Measurements from ENCODE around the gene F5.

F5 gene

DNA sequence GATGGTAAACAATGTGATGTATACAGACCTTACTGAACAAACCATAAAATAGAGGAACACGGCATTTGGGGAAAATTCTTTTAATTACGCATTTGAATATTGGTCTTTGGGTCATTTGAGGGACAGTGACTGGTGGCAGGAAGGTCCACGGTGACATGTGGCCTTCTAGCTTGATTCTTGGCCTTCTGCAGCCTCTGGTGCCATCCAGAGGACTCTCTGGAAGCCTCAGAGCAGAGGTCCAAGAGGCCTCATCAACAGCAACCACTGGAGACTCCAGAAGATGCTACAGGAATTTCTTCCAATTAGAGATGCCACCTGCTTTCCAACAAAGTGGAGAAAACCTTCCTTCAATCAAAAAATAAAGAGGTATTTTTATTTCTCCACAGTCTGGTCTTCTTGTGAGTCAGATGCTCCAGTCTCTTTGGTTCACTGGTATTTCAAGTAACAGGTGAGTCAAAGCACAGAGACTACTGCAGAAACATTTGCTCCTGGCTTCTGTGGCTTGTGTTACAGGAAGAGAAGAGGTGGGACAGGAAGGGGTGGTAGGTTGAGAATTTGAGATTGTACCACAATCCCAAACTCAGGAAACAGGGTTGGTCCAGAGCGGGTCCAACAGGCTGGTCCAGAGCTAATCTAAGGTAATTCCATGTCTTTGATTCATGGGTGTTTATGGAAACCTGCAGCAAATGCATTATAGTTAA is 2.7 kb upstream of the F5 start:
- DNase-seq (ENCODE audit: low spot score) = no peak

- no peak for DNase-seq (ENCODE audit: low spot score)
Measured at GRCh38 chr1:169588112-169588511, 1.8 kb upstream of the F5 start.

- DNase-seq (ENCODE audit: low spot score) = no peak
Measured at GRCh38 chr1:169586067-169586394, 250 bp downstream of the F5 start.

DNA sequence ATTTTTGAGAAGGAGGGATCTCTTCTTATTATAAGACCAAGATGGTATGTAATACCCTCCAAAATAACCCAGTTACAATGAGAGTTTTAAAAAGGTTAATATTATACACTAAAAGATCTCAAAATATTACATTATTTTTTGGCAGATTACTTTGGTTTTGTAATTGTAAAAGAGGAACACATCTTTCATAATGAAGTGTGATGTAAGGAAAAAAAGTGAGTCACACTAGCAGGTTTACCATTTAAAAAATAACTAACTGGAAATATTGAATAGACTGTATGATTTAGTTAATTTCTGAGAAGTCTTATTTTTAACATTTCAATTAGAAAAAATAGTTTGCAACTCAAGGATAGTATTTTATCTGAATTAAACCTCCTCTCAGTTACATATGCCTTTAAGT is 1.1 kb downstream of the F5 start:
- no peak for DNase-seq (ENCODE audit: low spot score)

GRCh38 chr1:169584483-169585144 is 1.7 kb downstream of the F5 start:
- DNase-seq (ENCODE audit: low spot score) = no peak

DNA sequence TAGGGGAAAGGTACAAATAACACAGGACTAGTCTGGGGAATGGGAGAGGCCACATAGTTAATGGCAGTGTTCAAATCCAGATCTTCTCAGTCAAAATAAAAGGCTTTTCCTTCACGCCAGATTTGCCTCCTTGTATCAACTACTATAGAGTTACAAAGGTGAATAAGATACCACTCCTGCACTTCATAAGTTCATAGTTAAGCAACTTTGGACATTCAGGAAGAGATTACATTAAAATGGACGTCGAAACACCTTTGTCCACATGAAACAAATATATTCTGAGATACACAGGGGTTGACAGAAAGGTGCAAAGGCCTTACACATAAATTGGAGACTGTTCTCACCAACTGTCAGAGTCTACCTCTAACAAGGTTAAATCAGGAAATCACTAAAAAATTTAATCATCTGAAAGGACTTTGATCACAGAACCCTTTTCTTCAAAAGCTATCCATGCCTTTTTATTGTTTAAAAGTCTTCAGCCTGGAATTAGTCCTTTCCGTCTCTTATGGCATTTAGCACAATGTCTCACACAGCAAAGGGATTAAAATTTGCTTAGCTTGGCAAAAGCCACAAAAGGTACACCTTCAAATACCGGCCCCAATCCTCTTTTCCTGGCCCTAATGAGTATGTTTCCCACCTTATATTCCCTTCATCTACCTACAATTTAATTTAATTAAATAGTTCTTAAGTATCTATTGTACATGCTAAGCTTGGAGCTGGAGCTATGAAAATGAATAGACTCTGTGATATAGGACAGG is 8.1 kb downstream of the F5 start:
- DNase-seq (ENCODE audit: low spot score) = no peak

GRCh38 chr1:169576935-169577331 is 9.3 kb downstream of the F5 start:
- DNase-seq (ENCODE audit: low spot score) = no peak

- DNase-seq (ENCODE audit: low spot score) = no peak
Measured at GRCh38 chr1:169576241-169576934, 9.9 kb downstream of the F5 start.

- no peak for DNase-seq (ENCODE audit: low spot score)
Measured at GRCh38 chr1:169574336-169574735, 11.9 kb downstream of the F5 start.

- DNase-seq (ENCODE audit: low spot score) = no peak
Measured at GRCh38 chr1:169572187-169572586, 14.1 kb downstream of the F5 start.

DNA sequence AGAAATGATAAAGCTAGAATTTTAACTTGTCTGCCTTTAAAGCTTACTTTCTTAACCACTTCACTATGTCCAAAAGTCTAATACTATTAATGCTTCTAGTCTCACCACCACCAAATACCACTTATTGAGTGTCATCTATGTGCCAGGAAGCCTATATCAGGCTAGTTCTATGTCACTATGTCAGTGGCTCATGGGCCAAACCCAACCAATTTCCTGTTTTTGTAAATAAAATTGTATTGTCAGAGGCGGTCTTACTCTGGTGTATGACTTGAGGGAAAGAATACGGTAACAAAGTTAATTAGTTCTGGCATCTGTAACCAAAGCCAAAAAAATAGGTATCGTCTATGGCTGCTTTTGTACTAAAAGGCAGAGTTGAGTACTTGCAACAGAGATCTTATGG is 14.8 kb downstream of the F5 start:
- no peak for DNase-seq (ENCODE audit: low spot score)

- no peak for DNase-seq (ENCODE audit: low spot score)
Measured at GRCh38 chr1:169570172-169570574, 16.1 kb downstream of the F5 start.

DNA sequence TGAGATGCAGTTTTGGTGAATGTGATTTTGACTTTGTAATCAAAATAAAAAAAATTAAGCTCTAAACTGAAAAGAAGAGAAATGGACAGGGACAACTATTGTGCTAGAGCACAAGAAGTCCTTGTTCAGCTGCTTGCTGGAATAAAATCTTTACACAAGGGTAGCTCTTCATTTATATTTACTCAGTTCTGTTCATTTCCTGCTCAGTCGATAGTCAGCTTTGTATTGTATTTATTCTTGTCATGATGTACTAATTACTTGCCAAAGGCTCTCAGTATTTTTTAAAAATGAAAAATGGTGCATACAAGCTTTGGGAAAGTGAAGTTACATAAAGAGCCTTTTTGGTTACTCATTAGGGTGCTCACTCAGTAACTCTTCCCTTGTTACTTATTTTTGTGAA is 17.8 kb downstream of the F5 start:
- DNase-seq (ENCODE audit: low spot score) = no peak

- no peak for DNase-seq (ENCODE audit: low spot score)
Measured at GRCh38 chr1:169565335-169566271, 20.7 kb downstream of the F5 start.

DNA sequence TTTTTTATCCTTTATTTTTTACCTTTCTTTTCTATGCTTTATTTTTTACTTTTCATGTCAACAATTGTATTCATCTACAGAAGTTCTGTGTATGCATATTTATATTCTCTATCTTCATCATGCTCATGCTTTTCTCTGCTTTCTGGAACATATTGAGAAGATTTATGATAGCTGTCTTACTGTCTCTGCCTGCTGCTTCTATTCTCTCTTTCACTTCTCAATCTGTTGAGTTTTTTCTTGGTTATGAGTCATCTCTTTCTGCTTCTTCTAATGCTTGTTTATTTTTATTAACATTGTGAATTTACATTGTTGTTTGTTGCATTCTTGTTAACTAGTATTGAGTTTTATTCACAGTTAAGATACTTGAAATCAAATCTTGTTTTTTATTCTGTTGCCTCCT is 22.6 kb downstream of the F5 start:
- no peak for DNase-seq (ENCODE audit: low spot score)

GRCh38 chr1:169563019-169563615 is 23.2 kb downstream of the F5 start:
- DNase-seq (ENCODE audit: low spot score) = no peak

DNA sequence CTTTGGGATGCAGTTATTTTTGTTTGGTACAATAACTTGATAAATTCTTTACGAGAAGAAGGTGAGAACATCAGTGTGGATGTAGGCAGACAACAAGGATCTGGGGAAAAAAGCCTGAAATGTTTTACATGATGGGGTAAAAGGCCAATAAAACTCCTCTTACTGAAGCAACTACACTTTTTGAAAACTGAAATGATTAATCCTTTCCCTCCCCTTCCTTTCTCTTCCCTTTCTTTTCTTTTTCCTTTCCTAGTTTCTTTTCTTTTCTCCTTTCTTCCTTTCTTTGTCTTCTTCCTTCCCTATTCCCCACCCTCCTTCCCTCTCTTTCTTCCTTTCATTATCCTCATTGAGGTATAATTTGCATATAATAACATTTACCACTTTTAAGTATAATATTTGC is 24.6 kb downstream of the F5 start:
- no peak for DNase-seq (ENCODE audit: low spot score)

GRCh38 chr1:169557131-169557530 is 29.1 kb downstream of the F5 start:
- no peak for DNase-seq (ENCODE audit: low spot score)

DNA sequence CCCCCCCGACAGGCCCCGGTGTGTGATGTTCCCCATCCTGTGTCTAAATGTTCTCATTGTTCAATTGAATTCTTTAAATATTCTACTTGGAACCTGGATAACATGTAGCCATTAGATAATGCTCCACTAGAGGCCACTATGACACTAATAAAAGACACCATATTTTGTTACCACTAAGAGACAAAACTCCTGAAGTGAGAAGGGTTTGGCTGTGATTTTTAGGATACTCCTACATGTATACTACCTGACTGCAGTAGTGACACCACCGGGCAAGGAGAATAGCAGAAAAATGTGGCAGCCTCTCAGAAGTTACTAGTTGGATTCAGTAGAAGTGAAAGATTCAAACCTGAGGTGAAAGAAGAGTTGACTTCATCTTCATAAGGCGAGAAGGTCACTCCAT is 36.0 kb downstream of the F5 start:
- DNase-seq (ENCODE audit: low spot score) = peak; percentile 11

DNA sequence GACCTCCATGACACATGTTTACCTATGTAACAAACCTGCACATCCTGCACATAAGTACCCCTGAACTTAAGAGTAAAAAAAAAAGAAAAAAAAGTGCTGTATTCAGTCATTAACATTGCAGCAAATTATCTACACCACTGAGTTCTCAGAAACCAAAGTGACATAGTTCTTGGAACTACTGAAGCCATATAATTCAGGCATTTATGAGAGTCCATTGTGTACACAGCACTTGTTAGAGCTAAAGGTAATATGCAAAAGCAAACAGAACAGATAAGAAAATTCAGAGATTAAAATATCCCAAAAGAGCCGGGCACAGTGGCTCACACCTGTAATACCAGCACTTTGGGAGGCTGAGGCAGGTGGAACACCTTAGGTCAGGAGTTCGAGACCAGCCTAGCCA is 38.0 kb downstream of the F5 start:
- no peak for DNase-seq (ENCODE audit: low spot score)

All from SK-N-DZ (cell line).